Epithelial cell of esophagus (primary cell): ENCODE results near the gene ZNF609.
"Not testable (repeated sequence)": the region's sequence is repeated elsewhere in the genome, so short reads cannot be mapped to it uniquely, and the experiment has no call there.

Experiments
- DNase-seq: peaks from one replicate; pipeline ENCODE4 v3.0.0; 2010; ENCODE audit warnings: low read depth
- H3K4me3 ChIP-seq: 2 replicates; pipeline ENCODE4 v1.5.1; 2011; ENCODE audit warnings: mild to moderate bottlenecking, low read length, control low read depth
- CTCF ChIP-seq: IDR thresholded peaks from 2 replicates; pipeline ENCODE4 v1.5.1; 2011; ENCODE audit warnings: low read depth, mild to moderate bottlenecking, low read length, control low read depth, inconsistent platforms; ENCODE audit not compliant: insufficient read depth; ENCODE audit errors: missing control alignments

The ZNF609 gene

GRCh38 chr15:64597477-64597822 is 137.1 kb downstream of the ZNF609 start:
- no peak for TF ChIP-seq CTCF
- H3K4me3 ChIP-seq, result no peak overlapping the region
- no peak for DNase-seq

DNA sequence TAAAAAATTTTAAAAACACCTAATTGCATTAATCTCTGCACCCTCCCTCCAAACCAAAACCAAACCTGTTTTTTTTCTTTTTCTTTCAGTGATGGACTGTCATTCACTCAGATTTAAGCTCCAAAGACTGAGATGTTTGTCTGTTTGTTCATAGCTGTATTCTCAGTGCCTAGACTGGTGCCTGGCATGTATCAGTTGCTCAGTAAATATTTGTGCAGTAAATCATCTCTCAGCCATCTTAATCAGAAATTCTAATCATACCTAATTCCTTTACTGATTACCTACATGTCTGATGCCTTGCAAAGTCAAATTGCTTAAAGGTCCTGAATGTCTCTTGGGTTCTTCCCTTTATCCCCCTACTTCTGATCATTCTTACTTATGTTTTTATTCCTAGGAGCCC is 138.8 kb downstream of the ZNF609 start:
- DNase-seq, result peak; percentile 44
- H3K4me3 ChIP-seq, result no peak overlapping the region
- TF ChIP-seq CTCF, result no peak

- H3K4me3 ChIP-seq, result no peak overlapping the region
- no peak for TF ChIP-seq CTCF
- DNase-seq, result peak; percentile 71
These were observed 139.3 kb downstream of the ZNF609 start for GRCh38 chr15:64599716-64600115.

- no peak for DNase-seq
- no peak for TF ChIP-seq CTCF
- H3K4me3 ChIP-seq, result no peak overlapping the region
These were observed 140.4 kb downstream of the ZNF609 start for GRCh38 chr15:64600794-64601193.

- no peak overlapping the region for H3K4me3 ChIP-seq
- no peak for DNase-seq
- TF ChIP-seq CTCF, result no peak
These were observed 143.9 kb downstream of the ZNF609 start for GRCh38 chr15:64604319-64604718.

DNA sequence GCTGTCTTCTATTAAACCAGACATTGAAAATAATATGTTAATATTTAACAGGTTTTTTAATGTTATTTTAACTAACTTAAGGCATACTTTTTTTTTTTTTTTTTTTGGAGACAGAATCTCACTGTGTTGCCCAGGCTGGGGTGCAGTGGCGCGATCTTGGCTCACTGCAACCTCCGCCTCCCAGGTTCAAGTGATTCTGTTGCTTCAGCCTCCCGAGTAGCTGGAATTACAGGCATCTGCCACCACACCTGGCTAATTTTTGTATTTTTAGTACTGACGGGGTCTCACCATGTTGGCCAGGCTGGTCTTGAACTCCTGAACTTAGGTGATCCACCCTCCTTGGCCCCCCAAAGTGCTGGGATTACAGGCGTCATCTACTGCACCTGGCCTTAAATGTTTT is 147.0 kb downstream of the ZNF609 start:
- not testable (repeated sequence) for DNase-seq, H3K4me3 ChIP-seq

DNA sequence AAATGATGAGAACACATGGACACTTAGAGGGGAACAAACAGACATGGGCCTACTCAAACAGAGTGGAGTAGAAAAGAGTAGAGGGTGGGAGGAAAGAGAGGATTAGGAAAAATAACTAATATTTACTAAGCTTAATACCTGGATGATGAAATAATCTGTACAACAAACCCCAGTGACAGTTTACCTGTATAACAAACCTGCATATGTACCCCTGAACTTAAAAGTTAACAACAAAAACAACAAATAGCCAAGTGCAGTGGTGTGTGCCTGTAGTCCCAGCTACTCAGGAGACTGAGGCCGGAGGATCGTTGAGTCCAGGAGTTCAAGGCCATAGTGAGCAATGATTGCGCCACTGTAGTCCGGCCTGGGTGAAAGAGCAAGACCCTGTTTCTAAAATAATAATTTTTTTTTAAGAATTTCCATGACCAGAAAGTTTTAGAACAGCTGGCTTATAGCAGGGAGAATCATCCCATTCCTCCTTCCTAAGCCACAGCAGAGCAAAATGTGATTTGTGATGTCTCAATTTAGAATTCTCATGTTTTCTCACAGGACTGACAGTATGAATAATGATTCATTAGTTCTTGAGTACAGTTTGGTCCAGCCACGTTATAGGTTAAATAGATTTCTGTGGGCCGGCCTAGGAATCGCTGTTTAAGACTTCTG is 150.0 kb downstream of the ZNF609 start:
- DNase-seq, result no peak

More for the DNA sequence above, 150.0 kb downstream of the ZNF609 start:
- no peak overlapping the region for H3K4me3 ChIP-seq
- no peak for TF ChIP-seq CTCF
